Measurements from ENCODE around the gene SLC13A2. TPM values are rescaled to one million over a fixed set of nuclear protein-coding genes. Genes with fewer than 3 reads are reported as not detected.
"Not testable (repeated sequence)": the region's sequence is repeated elsewhere in the genome, so short reads cannot be mapped to it uniquely, and the experiment has no call there.

The SLC13A2 gene
- total RNA-seq, 1 experiment from 2014 or later, result not detected

- DNase-seq (ENCODE audit: low spot score), result no peak
- in situ Hi-C loops (cut with HindIII; ENCODE audit: low sequenced_read_pairs), result no loop called here
Measured at GRCh38 chr17:28506763-28507487, 33.5 kb downstream of the SLC13A2 start.

GRCh38 chr17:28507567-28508203, 34.2 kb downstream of the SLC13A2 start:
- DNase-seq (ENCODE audit: low spot score), result no peak
- in situ Hi-C loops (cut with HindIII; ENCODE audit: low sequenced_read_pairs), result no loop called here

- in situ Hi-C loops (cut with HindIII; ENCODE audit: low sequenced_read_pairs), result no loop called here
Measured at GRCh38 chr17:28508211-28508724, 34.8 kb downstream of the SLC13A2 start.

GRCh38 chr17:28509789-28510188, 36.3 kb downstream of the SLC13A2 start:
- in situ Hi-C loops (cut with HindIII; ENCODE audit: low sequenced_read_pairs), result no loop called here
- DNase-seq (ENCODE audit: low spot score), result no peak

More at GRCh38 chr17:28508211-28508724, 34.8 kb downstream of the SLC13A2 start:
- no peak for DNase-seq (ENCODE audit: low spot score)

- no peak for DNase-seq (ENCODE audit: low spot score)
- in situ Hi-C loops (cut with HindIII; ENCODE audit: low sequenced_read_pairs), result no loop called here
Measured at GRCh38 chr17:28511858-28512461, 38.5 kb downstream of the SLC13A2 start.

- in situ Hi-C loops (cut with HindIII; ENCODE audit: low sequenced_read_pairs), result no loop called here
- DNase-seq (ENCODE audit: low spot score), result no peak
Measured at GRCh38 chr17:28513476-28513875, 40.0 kb downstream of the SLC13A2 start.

GRCh38 chr17:28514561-28515002, 41.1 kb downstream of the SLC13A2 start:
- DNase-seq (ENCODE audit: low spot score), result no peak
- in situ Hi-C loops (cut with HindIII; ENCODE audit: low sequenced_read_pairs), result no loop called here

- in situ Hi-C loops (cut with HindIII; ENCODE audit: low sequenced_read_pairs), result no loop called here
- no peak for DNase-seq (ENCODE audit: low spot score)
Measured at GRCh38 chr17:28515518-28515917, 42.1 kb downstream of the SLC13A2 start.

- in situ Hi-C loops (cut with HindIII; ENCODE audit: low sequenced_read_pairs), result no loop called here
- DNase-seq (ENCODE audit: low spot score), result no peak
Measured at GRCh38 chr17:28518132-28518531, 44.7 kb downstream of the SLC13A2 start.

- no peak for DNase-seq (ENCODE audit: low spot score)
- in situ Hi-C loops (cut with HindIII; ENCODE audit: low sequenced_read_pairs), result no loop called here
Measured at GRCh38 chr17:28518578-28518977, 45.1 kb downstream of the SLC13A2 start.

GRCh38 chr17:28519236-28519635, 45.8 kb downstream of the SLC13A2 start:
- in situ Hi-C loops (cut with HindIII; ENCODE audit: low sequenced_read_pairs), result no loop called here
- no peak for DNase-seq (ENCODE audit: low spot score)

- in situ Hi-C loops (cut with HindIII; ENCODE audit: low sequenced_read_pairs), result no loop called here
Measured at GRCh38 chr17:28520687-28521086, 47.2 kb downstream of the SLC13A2 start.

GRCh38 chr17:28521311-28522085, 48.1 kb downstream of the SLC13A2 start:
- no peak for DNase-seq (ENCODE audit: low spot score)
- in situ Hi-C loops (cut with HindIII; ENCODE audit: low sequenced_read_pairs), result no loop called here

More at GRCh38 chr17:28520687-28521086, 47.2 kb downstream of the SLC13A2 start:
- no peak for DNase-seq (ENCODE audit: low spot score)

- DNase-seq (ENCODE audit: low spot score); in situ Hi-C loops (cut with HindIII; ENCODE audit: low sequenced_read_pairs): not testable (repeated sequence)
Measured at GRCh38 chr17:28522281-28522680, 48.8 kb downstream of the SLC13A2 start.

- no peak for DNase-seq (ENCODE audit: low spot score)
- in situ Hi-C loops (cut with HindIII; ENCODE audit: low sequenced_read_pairs), result no loop called here
Measured at GRCh38 chr17:28523186-28523585, 49.7 kb downstream of the SLC13A2 start.

- DNase-seq (ENCODE audit: low spot score), result no peak
- in situ Hi-C loops (cut with HindIII; ENCODE audit: low sequenced_read_pairs), result no loop called here
Measured at GRCh38 chr17:28523876-28524275, 50.4 kb downstream of the SLC13A2 start.

GRCh38 chr17:28524476-28525424, 51.3 kb downstream of the SLC13A2 start:
- in situ Hi-C loops (cut with HindIII; ENCODE audit: low sequenced_read_pairs), result no loop called here
- no peak for DNase-seq (ENCODE audit: low spot score)

GRCh38 chr17:28526381-28526780, 52.9 kb downstream of the SLC13A2 start:
- in situ Hi-C loops (cut with HindIII; ENCODE audit: low sequenced_read_pairs), result no loop called here
- no peak for DNase-seq (ENCODE audit: low spot score)
